Heart left ventricle (tissue), 13 donors: ENCODE measurements around the gene STPG3.

Source experiments
- CTCF ChIP-seq, 12 donors: fragments of 200-600 bp; sonication (generic) in 4 of 12; IDR thresholded peaks; one replicate each; pipeline versions ENCODE4 v1.5.0 to v1.8.0; 2018 to 2022; ENCODE audit warnings: antibody characterized with exemption in 12 of 12, mild to moderate bottlenecking in 5 of 12
- POLR2A ChIP-seq, 2 donors: fragments of 450-650 bp; IDR thresholded peaks; one replicate each; pipeline ENCODE4 v1.6.1; 2017; ENCODE audit warnings: antibody characterized with exemption in 2 of 2, mild to moderate bottlenecking in 2 of 2, moderate library complexity in 2 of 2
- donor health status: ischemic (EF 13 %, LVEDD 7.1; RV severe dilation, severe dysfunction).
- donor health status: DM: no; HTN: yes; CAD: no.
- donor health status: DM: no; HTN: no; CAD: no.
- donor health status: ischemic (EF 25% LVEDD 6.9; RV normal size, moderate dysfunction).
- donor health status: ischemic (EF 25% LVEDD 5.7; RV mildly dilated, moderate dysfunction).
- donor health status: ischemic (EF 35%, LVEDD 5.7; RV mildly dilated, moderate dysfunction).
- donor health status: nonischemic (EF 11% LVEDD 7.7; RV severe dilation, severe dysfunction).
- donor health status: DM: yes; HTN: yes; CAD: no.
- donor health status: PGD.
- donor health status: ischemic (EF 29% LVEDD 5.4; RV normal size, mild dysfunction).
- donor health status: nonischemic (EF 23%, LVEDD 6.1; RV moderate dilation, normal function).

GRCh38 chr9:137235424-137236237, 15.5 kb upstream of the STPG3 start:
- no peak for TF ChIP-seq CTCF (IDR thresholded peaks at IDR 0.05)
- TF ChIP-seq POLR2A (IDR thresholded peaks at IDR 0.05): no peak
